ENCODE data around the gene FBXO31. TPM values are rescaled to one million over a fixed set of nuclear protein-coding genes. Genes with fewer than 3 reads are reported as not detected.

The FBXO31 gene
- total RNA-seq, 1 experiment from 2014 or later = 4.7 TPM

- DNase-seq (ENCODE audit: low read depth) = no peak
These were observed 53.9 kb downstream of the FBXO31 start for GRCh38 chr16:87329436-87330256.

- no peak for DNase-seq (ENCODE audit: low read depth)
These were observed 54.7 kb downstream of the FBXO31 start for GRCh38 chr16:87328846-87329245.

GRCh38 chr16:87327798-87328495, 55.6 kb downstream of the FBXO31 start:
- DNase-seq (ENCODE audit: low read depth) = no peak

GRCh38 chr16:87326151-87326571, 57.4 kb downstream of the FBXO31 start:
- DNase-seq (ENCODE audit: low read depth) = no peak

GRCh38 chr16:87325423-87325858, 58.1 kb downstream of the FBXO31 start:
- no peak for DNase-seq (ENCODE audit: low read depth)

- DNase-seq (ENCODE audit: low read depth) = peak; percentile 19
These were observed 58.9 kb downstream of the FBXO31 start for GRCh38 chr16:87324411-87325275.

- DNase-seq (ENCODE audit: low read depth) = no peak
These were observed 59.7 kb downstream of the FBXO31 start for GRCh38 chr16:87323727-87324410.

GRCh38 chr16:87322833-87323726, 60.5 kb downstream of the FBXO31 start:
- no peak for DNase-seq (ENCODE audit: low read depth)

- no peak for DNase-seq (ENCODE audit: low read depth)
These were observed 61.2 kb downstream of the FBXO31 start for GRCh38 chr16:87322360-87322759.

- no peak for DNase-seq (ENCODE audit: low read depth)
These were observed 62.1 kb downstream of the FBXO31 start for GRCh38 chr16:87321336-87322107.

- DNase-seq (ENCODE audit: low read depth) = no peak
These were observed 62.9 kb downstream of the FBXO31 start for GRCh38 chr16:87320510-87321227.

GRCh38 chr16:87319997-87320491, 63.5 kb downstream of the FBXO31 start:
- no peak for DNase-seq (ENCODE audit: low read depth)

- no peak for DNase-seq (ENCODE audit: low read depth)
These were observed 64.6 kb downstream of the FBXO31 start for GRCh38 chr16:87319011-87319410.

- peak; percentile 44 for DNase-seq (ENCODE audit: low read depth)
These were observed 65.6 kb downstream of the FBXO31 start for GRCh38 chr16:87317750-87318644.

GRCh38 chr16:87316923-87317749, 66.4 kb downstream of the FBXO31 start, which contains the start of gene C16orf95:
TSS of gene C16orf95 (minus strand) at chr16:87317392. CDS start at chr16:87317242, 150 bp downstream.
- DNase-seq (ENCODE audit: low read depth) = peak; percentile 94

- no peak for DNase-seq (ENCODE audit: low read depth)
These were observed 67.1 kb downstream of the FBXO31 start for GRCh38 chr16:87316450-87316922.
